ENCODE data around the gene TMEM252. TPM values are rescaled to one million over a fixed set of nuclear protein-coding genes. Genes with fewer than 3 reads are reported as not detected.

TMEM252 gene
- polyA plus RNA-seq, 1 of the 3 experiments (the other 2 are of a cell fraction), result not detected

- TF ChIP-seq ZBTB33 (IDR thresholded peaks at IDR 0.05; ENCODE audit: borderline replicate concordance, low read depth), result no peak
- TF ChIP-seq SMC3 (IDR thresholded peaks at IDR 0.05; ENCODE audit: low read depth, low read length), result no peak
- TF ChIP-seq CHD2 (IDR thresholded peaks at IDR 0.05; ENCODE audit: low read length, partially characterized antibody), result no peak
- no peak for TF ChIP-seq CTCF (IDR thresholded peaks at IDR 0.05)
- no peak for TF ChIP-seq GABPA (IDR thresholded peaks at IDR 0.05; ENCODE audit: low read depth)
- TF ChIP-seq JUND (IDR thresholded peaks at IDR 0.05), result no peak
- no peak for TF ChIP-seq YY1 (IDR thresholded peaks at IDR 0.05; ENCODE audit: low read depth)
These were observed 32.1 kb downstream of the TMEM252 start (continued) for GRCh38 chr9:68508547-68508946.

- Histone ChIP-seq H4K20me1 (ENCODE audit: insufficient read depth) (no peaks in the 10 kb centered on the region), H3K4me1 (ENCODE audit: control insufficient read depth in 1 of 2, insufficient read depth in 2 of 2, low read depth in 1 of 2, low read length in 1 of 2) (no peaks in the 10 kb centered on the region), H3K9ac (no peak overlapping the region), H3F3A (replicated peaks; ENCODE audit: insufficient read depth) (no peaks in the 10 kb centered on the region), H3K9me3 (no peaks in the 10 kb centered on the region), H3K27ac (ENCODE audit: low read depth in 2 of 2, low read length in 1 of 2) (no peak overlapping the region), H2AFZ (ENCODE audit: low read depth) (no peak overlapping the region), H3K4me3 (ENCODE audit: low read depth in 2 of 2, low read length in 1 of 2) (no peak overlapping the region; a peak in 1 of 4 replicates), H3K9me2 (no peaks in the 10 kb centered on the region), H3K36me3 (replicated peaks in 1 of 2; ENCODE audit: control insufficient read depth in 1 of 2, insufficient read depth in 2 of 2, low read length in 1 of 2) (no peaks in the 10 kb centered on the region), H3K27me3 (ENCODE audit: insufficient read depth) (peaks cover 8% of the 10 kb centered on the region; the same call in 1 of the 2 replicates), H3K79me2 (ENCODE audit: insufficient read depth) (no peaks in the 10 kb centered on the region), H3K4me2 (no peak overlapping the region)
- CTCF ChIA-PET, result interaction anchor here (0.7 to 2.1 kb wide), 4 partner anchors 12 to 25 kb away, joined by 3 to 8 read pairs (median 4); no protein-coding TSS in a partner anchor
- 11% methylated on average over 2 of the region's 2 CpGs for WGBS (ENCODE audit: low lambda C conversion rate)
- POLR2A ChIA-PET, result no interaction called here
- TF ChIP-seq YY1 (IDR thresholded peaks at IDR 0.05; ENCODE audit: low read depth) (no peak), PBX3 (IDR thresholded peaks at IDR 0.05) (no peak), NFIC (IDR thresholded peaks at IDR 0.05; ENCODE audit: borderline replicate concordance) (no peak), ZBTB33 (IDR thresholded peaks at IDR 0.05; ENCODE audit: borderline replicate concordance, low read depth) (no peak), CTCF (IDR thresholded peaks at IDR 0.05) (no peak)
- no peak for DNase-seq
These were observed 32.9 kb downstream of the TMEM252 start for GRCh38 chr9:68507806-68508145.

Measured in SK-N-SH (cell line).